Measurements from ENCODE around the gene BABAM2. TPM values are rescaled to one million over a fixed set of nuclear protein-coding genes. Genes with fewer than 3 reads are reported as not detected.

The BABAM2 gene
- polyA plus RNA-seq, 1 donor: 21.9 TPM

- no peak for DNase-seq (ENCODE audit: low read depth)
Measured at GRCh38 chr2:28199995-28200679, 309.6 kb downstream of the BABAM2 start.

- DNase-seq (ENCODE audit: low read depth): no peak
Measured at GRCh38 chr2:28201671-28202180, 311.2 kb downstream of the BABAM2 start.

GRCh38 chr2:28202719-28203118 lies 312.2 kb downstream of the BABAM2 start:
- DNase-seq (ENCODE audit: low read depth): no peak

- DNase-seq (ENCODE audit: low read depth): no peak
Measured at GRCh38 chr2:28206762-28207161, 316.2 kb downstream of the BABAM2 start.

GRCh38 chr2:28209261-28209691 lies 318.7 kb downstream of the BABAM2 start:
- DNase-seq (ENCODE audit: low read depth): no peak

- DNase-seq (ENCODE audit: low read depth): no peak
Measured at GRCh38 chr2:28209864-28210263, 319.3 kb downstream of the BABAM2 start.

GRCh38 chr2:28210535-28210934 lies 320.0 kb downstream of the BABAM2 start:
- no peak for DNase-seq (ENCODE audit: low read depth)

GRCh38 chr2:28216331-28216730 lies 325.8 kb downstream of the BABAM2 start:
- no peak for DNase-seq (ENCODE audit: low read depth)

GRCh38 chr2:28217042-28217740 lies 326.7 kb downstream of the BABAM2 start:
- no peak for DNase-seq (ENCODE audit: low read depth)

- DNase-seq (ENCODE audit: low read depth): no peak
Measured at GRCh38 chr2:28219138-28219537, 328.6 kb downstream of the BABAM2 start.

- no peak for DNase-seq (ENCODE audit: low read depth)
Measured at GRCh38 chr2:28219758-28220368, 329.3 kb downstream of the BABAM2 start.

GRCh38 chr2:28224648-28225472 lies 334.3 kb downstream of the BABAM2 start:
- no peak for DNase-seq (ENCODE audit: low read depth)

- no peak for DNase-seq (ENCODE audit: low read depth)
Measured at GRCh38 chr2:28225473-28226080, 335.0 kb downstream of the BABAM2 start.

- no peak for DNase-seq (ENCODE audit: low read depth)
Measured at GRCh38 chr2:28226558-28226957, 336.0 kb downstream of the BABAM2 start.

GRCh38 chr2:28227498-28227897 lies 337.0 kb downstream of the BABAM2 start:
- no peak for DNase-seq (ENCODE audit: low read depth)

GRCh38 chr2:28228434-28228995 lies 338.0 kb downstream of the BABAM2 start:
- no peak for DNase-seq (ENCODE audit: low read depth)

GRCh38 chr2:28231110-28231631 lies 340.6 kb downstream of the BABAM2 start:
- DNase-seq (ENCODE audit: low read depth): no peak

- DNase-seq (ENCODE audit: low read depth): no peak
Measured at GRCh38 chr2:28232295-28232694, 341.8 kb downstream of the BABAM2 start.

- no peak for DNase-seq (ENCODE audit: low read depth)
Measured at GRCh38 chr2:28233164-28233676, 342.7 kb downstream of the BABAM2 start.

GRCh38 chr2:28234807-28235206 lies 344.3 kb downstream of the BABAM2 start:
- no peak for DNase-seq (ENCODE audit: low read depth)

- no peak for DNase-seq (ENCODE audit: low read depth)
Measured at GRCh38 chr2:28239207-28239606, 348.7 kb downstream of the BABAM2 start.
